A549 (cell line): ENCODE measurements around the gene TMEM253. TPM values are rescaled to one million over a fixed set of nuclear protein-coding genes. Genes with fewer than 3 reads are reported as not detected.

ENCODE experiments used
- ATAC-seq, 2 experiments: fragments of 200-7000 bp in 1 of 2; fragments of >200 bp in 1 of 2; cut with Nextera tagmentation in 1 of 2; cut with Tn5 transposase in 1 of 2; 3 replicates each; pipeline versions ENCODE4 v1.8.0 to v1.9.1; 2018 to 2020; ENCODE audit warnings: mild to moderate bottlenecking in 1 of 2, moderate library complexity in 1 of 2
- CTCF ChIA-PET: fragments of 300-600 bp; sonication (Branson Sonifier 250); formaldehyde crosslinking; extraction: SDS; loops from one replicate; lab custom pipeline; 2021; ENCODE audit warnings: antibody characterized with exemption, inconsistent platforms; lab: Yijun Ruan, JAX
- POLR2A ChIA-PET: fragments of 350-600 bp; formaldehyde crosslinking; extraction: SDS; loops from one replicate; lab custom pipeline; 2021; ENCODE audit warnings: antibody characterized with exemption, inconsistent platforms; lab: Yijun Ruan, JAX
- DNase-seq, 2 experiments: peaks; one replicate each; pipeline versions ENCODE4 v3.0.0 to v3.0.0-alpha.2; 2011 to 2016; ENCODE audit warnings: low read depth in 1 of 2, low spot score in 1 of 2
- FAIRE-seq: peaks from 2 replicates; lab custom pipeline; 2011; peaks lifted over from hg19 to GRCh38; lab: Jason Lieb, UNC
- H3K27ac ChIP-seq, 2 experiments: fragments of >200 bp; sonication (Bioruptor Twin); formaldehyde crosslinking; 3 replicates each; pipeline ENCODE4 v1.5.1; 2016 to 2017
- H3K4me1 ChIP-seq: fragments of >200 bp; sonication (Bioruptor Twin); formaldehyde crosslinking; 3 replicates; pipeline ENCODE4 v1.6.1; 2016
- H3K4me2 ChIP-seq: fragments of >200 bp; sonication (Bioruptor Twin); formaldehyde crosslinking; 3 replicates; pipeline ENCODE4 v1.6.1; 2016
- H3K4me3 ChIP-seq: fragments of >200 bp; sonication (Bioruptor Twin); formaldehyde crosslinking; 3 replicates; pipeline ENCODE4 v1.5.1; 2016
- H3K9me3 ChIP-seq: fragments of >200 bp; sonication (Bioruptor Twin); formaldehyde crosslinking; 3 replicates; pipeline ENCODE4 v1.6.1; 2016
- CBX2 ChIP-seq: fragments of 200-600 bp; sonication (generic); IDR thresholded peaks from 2 replicates; pipeline ENCODE4 v1.6.1; 2016; ENCODE audit warnings: low read depth, mild to moderate bottlenecking, borderline replicate concordance
- CHD4 ChIP-seq: fragments of 200-600 bp; sonication (generic); IDR thresholded peaks from 2 replicates; pipeline ENCODE4 v1.6.1; 2016; ENCODE audit warnings: antibody characterized with exemption, mild to moderate bottlenecking, borderline replicate concordance
- CTCF ChIP-seq: fragments of >200 bp; sonication (Bioruptor Twin); formaldehyde crosslinking; IDR thresholded peaks from 3 replicates; pipeline ENCODE4 v1.5.1; 2016
- EHMT2 ChIP-seq: fragments of 200-600 bp; sonication (generic); IDR thresholded peaks from 2 replicates; pipeline ENCODE4 v1.6.1; 2016; ENCODE audit warnings: antibody characterized with exemption, low read depth, mild to moderate bottlenecking, moderate library complexity
- KDM1A ChIP-seq: fragments of 200-600 bp; sonication (generic); IDR thresholded peaks from 2 replicates; pipeline ENCODE4 v1.6.1; 2016; ENCODE audit warnings: low read depth, mild to moderate bottlenecking
- MYC ChIP-seq: IDR thresholded peaks from 2 replicates; pipeline ENCODE4 v1.6.1; 2012; ENCODE audit warnings: mild to moderate bottlenecking, inconsistent platforms, low read length, improper control_type of control experiment, borderline replicate concordance
- NR3C1 ChIP-seq: fragments of >200 bp; sonication (Bioruptor Twin); formaldehyde crosslinking; IDR thresholded peaks from 3 replicates; pipeline ENCODE4 v1.6.1; 2017
- POLR2A ChIP-seq: IDR thresholded peaks from 2 replicates; pipeline ENCODE4 v1.6.1; 2012; ENCODE audit warnings: mild to moderate bottlenecking, low read length
- RAD21 ChIP-seq, 2 experiments: fragments of >200 bp in 1 of 2; sonication (Bioruptor Twin) in 1 of 2; formaldehyde crosslinking in 1 of 2; IDR thresholded peaks in 1 of 2; conservative IDR thresholded peaks in 1 of 2; 2 replicates in 1 of 2; 3 replicates in 1 of 2; pipeline ENCODE4 v1.6.1; 2012 to 2018; ENCODE audit warnings: inconsistent platforms in 1 of 2
- RARB ChIP-seq: fragments of 250-450 bp; sonication (Bioruptor Pico); IDR thresholded peaks from 2 replicates; pipeline ENCODE4 v1.8.0; 2021; ENCODE audit warnings: mild to moderate bottlenecking, moderate library complexity
- USF2 ChIP-seq: fragments of 450-650 bp; IDR thresholded peaks from 2 replicates; pipeline ENCODE4 v1.6.1; 2014; ENCODE audit warnings: antibody characterized with exemption
- WGBS: methylation state at CpG from one replicate; pipeline ENCODE4 v1.1.6; 2017; ENCODE audit errors: missing lambda C conversion rate; 5-methylcytosine and 5-hydroxymethylcytosine counted together
- polyA plus RNA-seq, 4 experiments: library from polyadenylated mRNA; depleted of rRNA in 3 of 4; stranded (reverse); fragments of >200 nt; fragmentation: RNase III in 1 of 4; extraction: RNeasy Plus Mini Kit Qiagen cat#74134 plus additional on column Dnase treatment in 1 of 4; gene quantifications; 2 replicates in 3 of 4; 3 replicates in 1 of 4; pipeline ENCODE4 v1.2.3, GENCODE V29; 2011 to 2017
- TF ChIP-seq, protein P1 (sequence below): fragments of 200-600 bp; sonication (generic); IDR thresholded peaks from 2 replicates; pipeline ENCODE4 v1.6.1; 2016; ENCODE audit warnings: antibody characterized with exemption, mild to moderate bottlenecking, moderate library complexity
- TF ChIP-seq, protein P2 (sequence below): fragments of >200 bp; sonication (Bioruptor Twin); formaldehyde crosslinking; IDR thresholded peaks from 2 replicates; pipeline ENCODE4 v1.6.1; 2016

Gene TMEM253
- polyA plus RNA-seq, 2 of the 4 experiments (the other 2 are of a cell fraction) = 0.54 to 0.81 TPM

DNA sequence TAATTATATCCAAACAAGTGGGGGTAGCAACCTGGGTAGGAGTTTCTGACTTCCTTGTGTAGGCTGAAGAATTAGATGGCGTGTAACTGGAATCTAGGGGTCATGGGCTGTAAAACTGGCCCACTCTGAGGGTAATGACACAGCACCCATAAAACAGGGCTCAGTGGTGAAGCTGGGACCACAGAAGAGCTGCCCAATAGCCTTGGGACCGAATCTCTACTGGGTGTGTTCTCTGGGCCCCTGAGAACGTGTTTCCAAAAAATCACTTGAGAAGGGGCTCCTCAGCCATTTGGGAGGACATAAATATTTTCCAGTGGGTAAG lies 39.6 kb upstream of the TMEM253 start (continued):
- TF ChIP-seq USF2 = no peak
- TF ChIP-seq CBX2 = no peak
- no peak for TF ChIP-seq POLR2A
- no peak for TF ChIP-seq MYC
- TF ChIP-seq RARB = no peak

DNA sequence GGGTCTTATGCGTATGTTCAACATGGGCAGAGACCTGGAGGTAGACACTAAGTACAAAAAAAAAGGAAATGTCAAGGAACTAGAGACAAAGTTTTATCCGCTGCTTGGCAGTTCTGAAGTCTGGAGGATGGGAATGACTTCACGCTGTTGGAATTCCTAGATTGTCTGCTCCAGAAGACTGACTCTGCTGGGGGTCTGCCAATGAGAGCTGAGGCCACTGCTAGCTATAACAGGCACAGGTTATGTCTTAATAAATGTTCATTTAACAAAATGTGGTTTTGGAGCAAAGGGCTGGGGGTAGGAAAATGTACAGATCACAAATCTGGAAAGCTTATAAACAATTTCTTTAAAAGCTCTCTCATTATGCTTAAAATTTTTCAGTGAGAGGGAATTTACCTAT lies 37.4 kb upstream of the TMEM253 start:
- peak; percentile 37 to 62; a peak in 3 of 6 replicates for ATAC-seq
- H3K4me3 ChIP-seq = no peak overlapping the region
- H3K9me3 ChIP-seq = no peaks in the 10 kb centered on the region
- CTCF ChIA-PET = interaction anchor here (0.7 to 9.5 kb wide), 6 partner anchors 27 to 73 kb away, joined by 3 to 251 read pairs (median 9); partner anchors contain the start of gene TMEM253
- WGBS = 23% methylated on average over 3 of the region's 3 CpGs
- TF ChIP-seq NR3C1 = no peak
- TF ChIP-seq, protein P1, sequence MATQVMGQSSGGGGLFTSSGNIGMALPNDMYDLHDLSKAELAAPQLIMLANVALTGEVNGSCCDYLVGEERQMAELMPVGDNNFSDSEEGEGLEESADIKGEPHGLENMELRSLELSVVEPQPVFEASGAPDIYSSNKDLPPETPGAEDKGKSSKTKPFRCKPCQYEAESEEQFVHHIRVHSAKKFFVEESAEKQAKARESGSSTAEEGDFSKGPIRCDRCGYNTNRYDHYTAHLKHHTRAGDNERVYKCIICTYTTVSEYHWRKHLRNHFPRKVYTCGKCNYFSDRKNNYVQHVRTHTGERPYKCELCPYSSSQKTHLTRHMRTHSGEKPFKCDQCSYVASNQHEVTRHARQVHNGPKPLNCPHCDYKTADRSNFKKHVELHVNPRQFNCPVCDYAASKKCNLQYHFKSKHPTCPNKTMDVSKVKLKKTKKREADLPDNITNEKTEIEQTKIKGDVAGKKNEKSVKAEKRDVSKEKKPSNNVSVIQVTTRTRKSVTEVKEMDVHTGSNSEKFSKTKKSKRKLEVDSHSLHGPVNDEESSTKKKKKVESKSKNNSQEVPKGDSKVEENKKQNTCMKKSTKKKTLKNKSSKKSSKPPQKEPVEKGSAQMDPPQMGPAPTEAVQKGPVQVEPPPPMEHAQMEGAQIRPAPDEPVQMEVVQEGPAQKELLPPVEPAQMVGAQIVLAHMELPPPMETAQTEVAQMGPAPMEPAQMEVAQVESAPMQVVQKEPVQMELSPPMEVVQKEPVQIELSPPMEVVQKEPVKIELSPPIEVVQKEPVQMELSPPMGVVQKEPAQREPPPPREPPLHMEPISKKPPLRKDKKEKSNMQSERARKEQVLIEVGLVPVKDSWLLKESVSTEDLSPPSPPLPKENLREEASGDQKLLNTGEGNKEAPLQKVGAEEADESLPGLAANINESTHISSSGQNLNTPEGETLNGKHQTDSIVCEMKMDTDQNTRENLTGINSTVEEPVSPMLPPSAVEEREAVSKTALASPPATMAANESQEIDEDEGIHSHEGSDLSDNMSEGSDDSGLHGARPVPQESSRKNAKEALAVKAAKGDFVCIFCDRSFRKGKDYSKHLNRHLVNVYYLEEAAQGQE = no peak
- TF ChIP-seq KDM1A = no peak
- no peak for TF ChIP-seq MYC
- TF ChIP-seq, protein P2, sequence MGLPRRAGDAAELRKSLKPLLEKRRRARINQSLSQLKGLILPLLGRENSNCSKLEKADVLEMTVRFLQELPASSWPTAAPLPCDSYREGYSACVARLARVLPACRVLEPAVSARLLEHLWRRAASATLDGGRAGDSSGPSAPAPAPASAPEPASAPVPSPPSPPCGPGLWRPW = no peak
- TF ChIP-seq, all 56 proteins: peak for 0
- peak overlapping the region; percentile 22 to 52; a peak in 3 of 6 replicates for H3K27ac ChIP-seq
- H3K4me2 ChIP-seq = peak overlapping the region; percentile 64
- peaks cover 23% of the 10 kb centered on the region for H3K4me1 ChIP-seq
- DNase-seq (no peak), FAIRE-seq (no peak)
- POLR2A ChIA-PET = no interaction called here

- Histone ChIP-seq H3K27ac (no peak overlapping the region), H3K9me3 (no peaks in the 10 kb centered on the region), H3K4me1 (peaks cover 40% of the 10 kb centered on the region), H3K4me3 (no peak overlapping the region), H3K4me2 (no peak overlapping the region)
- 27% methylated on average over 7 of the region's 7 CpGs for WGBS
- FAIRE-seq = no peak
- ATAC-seq = peak; percentile 22 to 25; a peak in 1 of 6 replicates
- peak; percentile 41 for DNase-seq
- CTCF ChIA-PET = interaction anchor here (0.6 to 9.5 kb wide), 17 partner anchors 11 to 648 kb away, joined by 3 to 251 read pairs (median 9); partner anchors contain the start of genes TMEM253 and ZNF219
- peak; percentile 42 to 56 for TF ChIP-seq RAD21 (conservative IDR thresholded peaks at IDR 0.05 in 1 of 2, IDR thresholded peaks at IDR 0.05 in 1 of 2)
- TF ChIP-seq CHD4 = no peak
- TF ChIP-seq CTCF = peak; percentile 48
- TF ChIP-seq EHMT2 = no peak
- TF ChIP-seq, all 56 proteins: peak for 2
- POLR2A ChIA-PET = no interaction called here
Measured at GRCh38 chr14:21066882-21067502, 33.9 kb upstream of the TMEM253 start.
